AG04450 (cell line): ENCODE measurements around the gene YBX1. TPM values are rescaled to one million over a fixed set of nuclear protein-coding genes. Genes with fewer than 3 reads are reported as not detected.

ENCODE experiments used
- CTCF ChIA-PET: fragments of 300-600, 350-600 bp; formaldehyde crosslinking; extraction: SDS; loops from one replicate; lab custom pipeline; 2022; ENCODE audit warnings: antibody characterized with exemption, inconsistent platforms; lab: Charles Lee
- POLR2A ChIA-PET: fragments of 350-600 bp; formaldehyde crosslinking; extraction: SDS; loops from one replicate; lab custom pipeline; 2021; ENCODE audit warnings: antibody characterized with exemption, inconsistent platforms; lab: Yijun Ruan, JAX
- DNase-seq: peaks from one replicate; pipeline ENCODE4 v3.0.0-alpha.2; 2011; ENCODE audit warnings: low read depth, low spot score
- H3K27ac ChIP-seq: one replicate; pipeline ENCODE4 v1.5.1; 2012; ENCODE audit warnings: low read depth, low read length, control low read depth
- H3K27me3 ChIP-seq: one replicate; pipeline ENCODE4 v1.6.0; 2012; ENCODE audit warnings: low read length; ENCODE audit not compliant: control insufficient read depth, insufficient read depth
- H3K4me3 ChIP-seq: 2 replicates; pipeline ENCODE4 v1.5.1; 2011; ENCODE audit warnings: mild to moderate bottlenecking, low read depth, low read length, control low read depth
- H3K9me3 ChIP-seq: 2 replicates; pipeline ENCODE4 v1.5.1; 2012; ENCODE audit warnings: low read length; ENCODE audit not compliant: control insufficient read depth, insufficient read depth
- polyA plus RNA-seq: library from polyadenylated mRNA; depleted of rRNA; stranded (reverse); fragments of >200 nt; gene quantifications from 2 replicates; pipeline ENCODE4 v1.2.3, GENCODE V29; 2011
- TF ChIP-seq, protein P1 (sequence below): IDR thresholded peaks from 2 replicates; pipeline ENCODE4 v1.5.1; 2011; ENCODE audit warnings: low read depth, low read length, control low read depth, inconsistent platforms

YBX1 gene
- polyA plus RNA-seq, 1 experiment, result 636 TPM

GRCh38 chr1:42670425-42670824 lies 11.8 kb upstream of the YBX1 start:
- Histone ChIP-seq H3K4me3 (no peak overlapping the region), H3K27me3 (no peaks in the 10 kb centered on the region), H3K9me3 (no peaks in the 10 kb centered on the region), H3K27ac (no peak overlapping the region)
- POLR2A ChIA-PET, result interaction anchor here (0.6 kb wide), 1 partner anchor 301 kb away, joined by 3 read pairs; no protein-coding TSS in a partner anchor
- CTCF ChIA-PET, result interaction anchor here (0.6 kb wide), 1 partner anchor 523 kb away, joined by 3 read pairs; no protein-coding TSS in a partner anchor
- TF ChIP-seq, protein P1, sequence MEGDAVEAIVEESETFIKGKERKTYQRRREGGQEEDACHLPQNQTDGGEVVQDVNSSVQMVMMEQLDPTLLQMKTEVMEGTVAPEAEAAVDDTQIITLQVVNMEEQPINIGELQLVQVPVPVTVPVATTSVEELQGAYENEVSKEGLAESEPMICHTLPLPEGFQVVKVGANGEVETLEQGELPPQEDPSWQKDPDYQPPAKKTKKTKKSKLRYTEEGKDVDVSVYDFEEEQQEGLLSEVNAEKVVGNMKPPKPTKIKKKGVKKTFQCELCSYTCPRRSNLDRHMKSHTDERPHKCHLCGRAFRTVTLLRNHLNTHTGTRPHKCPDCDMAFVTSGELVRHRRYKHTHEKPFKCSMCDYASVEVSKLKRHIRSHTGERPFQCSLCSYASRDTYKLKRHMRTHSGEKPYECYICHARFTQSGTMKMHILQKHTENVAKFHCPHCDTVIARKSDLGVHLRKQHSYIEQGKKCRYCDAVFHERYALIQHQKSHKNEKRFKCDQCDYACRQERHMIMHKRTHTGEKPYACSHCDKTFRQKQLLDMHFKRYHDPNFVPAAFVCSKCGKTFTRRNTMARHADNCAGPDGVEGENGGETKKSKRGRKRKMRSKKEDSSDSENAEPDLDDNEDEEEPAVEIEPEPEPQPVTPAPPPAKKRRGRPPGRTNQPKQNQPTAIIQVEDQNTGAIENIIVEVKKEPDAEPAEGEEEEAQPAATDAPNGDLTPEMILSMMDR, result no peak
- no peak for DNase-seq

- Histone ChIP-seq H3K27ac (no peak overlapping the region), H3K4me3 (no peak overlapping the region), H3K27me3 (no peaks in the 10 kb centered on the region), H3K9me3 (no peaks in the 10 kb centered on the region)
- TF ChIP-seq, protein P1, result no peak
- ChIA-PET CTCF (no interaction called here), POLR2A (no interaction called here)
- no peak for DNase-seq
Observed at GRCh38 chr1:42674214-42674613, 8.0 kb upstream of the YBX1 start.

GRCh38 chr1:42674682-42675081 lies 7.5 kb upstream of the YBX1 start:
- no peaks in the 10 kb centered on the region for H3K9me3 ChIP-seq
- H3K27ac ChIP-seq, result no peak overlapping the region
- POLR2A ChIA-PET, result no interaction called here
- TF ChIP-seq, protein P1, result no peak
- no peak for DNase-seq
- H3K27me3 ChIP-seq, result no peaks in the 10 kb centered on the region
- H3K4me3 ChIP-seq, result no peak overlapping the region
- CTCF ChIA-PET, result no interaction called here

GRCh38 chr1:42675467-42675866 lies 6.8 kb upstream of the YBX1 start:
- TF ChIP-seq, protein P1, result no peak
- Histone ChIP-seq H3K27me3 (no peaks in the 10 kb centered on the region), H3K27ac (no peak overlapping the region), H3K4me3 (no peak overlapping the region), H3K9me3 (no peaks in the 10 kb centered on the region)
- DNase-seq, result no peak
- POLR2A ChIA-PET, result no interaction called here
- CTCF ChIA-PET, result no interaction called here

DNA sequence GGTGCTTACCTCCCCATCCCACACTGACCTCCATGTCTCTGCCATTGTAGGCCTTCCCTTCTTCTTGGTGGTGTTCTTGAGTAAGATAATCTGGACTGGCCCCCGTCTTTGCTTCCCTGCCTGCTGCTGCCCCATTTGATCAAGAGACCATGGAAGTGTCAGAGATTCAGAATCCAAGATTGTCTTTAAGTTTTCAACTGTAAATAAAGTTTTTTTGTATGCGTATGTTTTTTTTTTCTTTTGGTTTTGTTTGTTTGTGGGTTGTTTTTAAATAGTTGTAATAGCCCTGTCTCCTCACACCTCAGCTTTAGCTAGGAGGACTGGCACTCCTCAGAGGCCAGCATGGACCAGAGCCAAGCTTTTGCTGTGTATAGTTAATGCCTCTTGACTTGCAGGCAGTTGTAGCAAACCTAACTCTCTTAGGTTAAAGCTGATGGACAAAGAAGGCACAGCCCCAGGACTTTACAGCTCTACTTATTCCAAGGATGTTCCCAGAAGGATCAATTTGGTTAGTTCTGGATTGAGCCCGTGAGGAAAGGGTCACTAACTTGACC lies 5.6 kb upstream of the YBX1 start:
- no peak overlapping the region for H3K27ac ChIP-seq
- no peak for DNase-seq
- no peak overlapping the region for H3K4me3 ChIP-seq
- ChIA-PET CTCF (no interaction called here), POLR2A (no interaction called here)
- H3K9me3 ChIP-seq, result no peaks in the 10 kb centered on the region
- no peaks in the 10 kb centered on the region for H3K27me3 ChIP-seq
- TF ChIP-seq, protein P1, result no peak
